NCI-H460 (cell line): ENCODE measurements around the gene SMIM22. TPM values are rescaled to one million over a fixed set of nuclear protein-coding genes. Genes with fewer than 3 reads are reported as not detected.

Experiments used
- small RNA-seq, 2 experiments: library from RNA; depleted of rRNA; stranded (forward); fragments of <200 nt; gene quantifications; one replicate each; pipeline ENCODE3, GENCODE V24; 2014
- total RNA-seq: library from RNA; depleted of rRNA; stranded (reverse); fragments of >200 nt; shearing (Covaris generic); gene quantifications from 2 replicates; pipeline ENCODE4 v1.2.3, GENCODE V29; 2014; rRNA removed

Gene SMIM22
- total RNA-seq, 1 experiment from 2014 or later, result not detected

Small RNAs within 50 kb of the gene (small RNA-seq; reads per million reads assigned to genes)
- 0 reads per million in 2 experiments for gene RF00017

Other genes with a start within 250 kb of the SMIM22 start
- gene C16orf96, start 239.0 kb upstream of the SMIM22 start, total RNA-seq, result not detected in 2 replicates
- 10.7 and 11.5 TPM in 2 replicates for gene UBALD1, start 180.5 kb upstream of the SMIM22 start, total RNA-seq
- gene MGRN1, start 170.5 kb upstream of the SMIM22 start, total RNA-seq, result 13.6 and 15.3 TPM in 2 replicates
- gene NUDT16L1, start 101.8 kb upstream of the SMIM22 start, total RNA-seq, result 5.5 and 7.8 TPM in 2 replicates
- gene ANKS3, start 61.1 kb upstream of the SMIM22 start, total RNA-seq, result 8.2 and 13.8 TPM in 2 replicates
- gene DNAAF8, start 60.8 kb upstream of the SMIM22 start, total RNA-seq, result 0.15 and 0.26 TPM in 2 replicates
- 6.2 and 7.0 TPM in 2 replicates for gene ZNF500, start 28.2 kb upstream of the SMIM22 start, total RNA-seq
- not detected in 2 replicates for gene SEPTIN12, start 7.0 kb upstream of the SMIM22 start, total RNA-seq
- gene ROGDI, start 7.3 kb downstream of the SMIM22 start, total RNA-seq, result 5.3 and 9.5 TPM in 2 replicates
- gene GLYR1, start 51.9 kb downstream of the SMIM22 start, total RNA-seq, result 21.8 and 31.1 TPM in 2 replicates
- 25.2 and 27.1 TPM in 2 replicates for gene UBN1, start 52.1 kb downstream of the SMIM22 start, total RNA-seq
- 2.5 and 3.5 TPM in 2 replicates for gene PPL, start 141.8 kb downstream of the SMIM22 start, total RNA-seq
- gene SEC14L5, start 163.0 kb downstream of the SMIM22 start, total RNA-seq, result 0.02 and 0.12 TPM in 2 replicates
- 15.2 and 18.9 TPM in 2 replicates for gene NAGPA, start 238.6 kb downstream of the SMIM22 start, total RNA-seq